Measurements from ENCODE around the gene CDK1.

Gene CDK1

DNA sequence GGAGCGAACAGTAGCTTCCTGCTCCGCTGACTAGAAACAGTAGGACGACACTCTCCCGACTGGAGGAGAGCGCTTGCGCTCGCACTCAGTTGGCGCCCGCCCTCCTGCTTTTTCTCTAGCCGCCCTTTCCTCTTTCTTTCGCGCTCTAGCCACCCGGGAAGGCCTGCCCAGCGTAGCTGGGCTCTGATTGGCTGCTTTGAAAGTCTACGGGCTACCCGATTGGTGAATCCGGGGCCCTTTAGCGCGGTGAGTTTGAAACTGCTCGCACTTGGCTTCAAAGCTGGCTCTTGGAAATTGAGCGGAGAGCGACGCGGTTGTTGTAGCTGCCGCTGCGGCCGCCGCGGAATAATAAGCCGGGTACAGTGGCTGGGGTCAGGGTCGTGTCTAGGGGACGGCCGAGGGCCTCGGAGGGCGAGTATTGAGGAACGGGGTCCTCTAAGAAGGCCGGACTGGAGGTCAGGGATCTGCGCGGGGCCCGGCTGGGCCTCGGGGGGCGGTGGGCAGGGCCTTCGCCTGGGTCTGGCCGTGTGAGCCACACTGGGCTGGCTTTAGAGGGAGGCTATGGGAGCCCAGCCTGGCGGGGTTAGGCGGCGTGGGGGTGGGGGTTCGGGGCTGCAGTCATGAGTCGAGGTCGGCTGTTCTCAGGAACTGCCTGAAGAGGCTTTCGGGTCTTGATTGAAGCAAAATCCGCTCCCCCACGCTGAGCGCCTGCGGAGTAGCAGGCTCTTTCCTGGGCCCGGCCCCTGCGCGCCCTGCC is at the start of gene CDK1:
Gene CDK1, plus strand, starts transcription at position 265 of the 757 bp plus-strand sequence. CDS start 1,688 bp downstream, outside the sequence.
- in situ Hi-C loops (cut with MboI; ENCODE audit: low sequenced_read_pairs), result no loop called here

- in situ Hi-C loops (cut with MboI; ENCODE audit: low sequenced_read_pairs), result no loop called here
Measured at GRCh38 chr10:60729106-60729505, 49.2 kb upstream of the CDK1 start.

GRCh38 chr10:60731134-60731885 is 47.0 kb upstream of the CDK1 start:
- in situ Hi-C loops (cut with MboI; ENCODE audit: low sequenced_read_pairs), result no loop called here

DNA sequence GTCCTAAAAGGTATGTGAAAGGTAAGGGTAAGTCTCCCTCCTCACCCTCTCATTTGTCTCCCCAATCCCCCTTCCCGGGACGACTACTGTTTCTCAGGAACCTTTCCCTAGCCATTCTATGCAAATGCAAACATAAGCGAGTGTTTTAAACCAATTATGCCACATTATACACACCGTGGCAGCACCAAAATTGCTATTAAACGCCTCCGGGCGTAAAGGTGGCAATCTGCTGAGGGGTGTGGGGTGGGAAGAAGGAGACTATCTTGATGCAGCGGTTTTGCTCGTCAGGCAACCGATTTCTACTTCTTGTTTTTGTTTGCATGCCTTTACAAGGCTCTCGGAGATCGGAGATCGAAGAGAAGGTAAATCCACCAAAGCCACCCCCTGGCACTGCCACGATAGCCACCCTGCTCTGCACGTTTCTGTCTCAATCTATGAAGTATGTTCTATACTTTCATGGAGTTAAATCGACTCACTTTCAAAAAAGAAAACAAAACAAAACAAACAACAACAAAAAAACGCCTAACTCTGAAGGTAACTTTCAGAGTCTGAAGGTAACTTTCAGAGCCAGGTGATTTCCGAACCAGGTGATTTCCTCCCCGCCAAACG is 46.0 kb upstream of the CDK1 start:
- in situ Hi-C loops (cut with MboI; ENCODE audit: low sequenced_read_pairs), result no loop called here

- in situ Hi-C loops (cut with MboI; ENCODE audit: low sequenced_read_pairs), result no loop called here
Measured at GRCh38 chr10:60732807-60733516, 45.3 kb upstream of the CDK1 start.

DNA sequence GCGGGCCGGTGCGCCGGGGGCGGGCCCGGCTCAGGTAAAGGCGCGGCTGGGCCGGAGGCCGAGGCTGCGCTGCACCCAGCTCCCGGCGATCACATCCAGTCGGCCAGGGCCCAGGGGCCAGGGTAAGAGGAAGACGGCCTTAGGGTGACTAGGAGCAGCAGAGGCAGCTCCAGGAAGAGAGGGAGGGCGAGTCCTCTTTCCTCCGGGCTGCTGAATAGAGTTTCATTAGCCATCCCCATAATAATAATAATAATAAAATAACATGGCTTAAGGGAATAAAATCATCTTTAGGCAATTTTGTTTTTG is 44.8 kb upstream of the CDK1 start:
- in situ Hi-C loops (cut with MboI; ENCODE audit: low sequenced_read_pairs), result no loop called here

DNA sequence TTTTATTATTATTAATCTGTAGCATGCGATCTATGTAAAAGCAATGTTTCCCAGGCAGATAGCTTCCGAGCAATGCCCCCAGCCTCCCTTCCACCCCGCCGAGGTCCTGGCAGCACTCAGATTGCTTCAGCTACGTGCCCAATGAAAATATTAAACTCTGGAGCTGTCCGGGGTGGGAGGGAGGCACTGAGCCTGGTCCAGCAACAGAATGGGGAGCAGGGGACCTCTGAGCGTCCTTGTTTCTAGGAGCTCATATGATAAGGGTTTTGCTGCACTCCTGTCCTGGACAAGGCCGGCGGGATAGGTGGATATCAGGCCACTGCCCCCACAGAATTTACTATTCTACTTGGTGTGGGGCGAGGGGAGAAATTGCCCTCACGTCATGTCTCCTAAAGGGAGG is 44.5 kb upstream of the CDK1 start:
- in situ Hi-C loops (cut with MboI; ENCODE audit: low sequenced_read_pairs), result no loop called here

DNA sequence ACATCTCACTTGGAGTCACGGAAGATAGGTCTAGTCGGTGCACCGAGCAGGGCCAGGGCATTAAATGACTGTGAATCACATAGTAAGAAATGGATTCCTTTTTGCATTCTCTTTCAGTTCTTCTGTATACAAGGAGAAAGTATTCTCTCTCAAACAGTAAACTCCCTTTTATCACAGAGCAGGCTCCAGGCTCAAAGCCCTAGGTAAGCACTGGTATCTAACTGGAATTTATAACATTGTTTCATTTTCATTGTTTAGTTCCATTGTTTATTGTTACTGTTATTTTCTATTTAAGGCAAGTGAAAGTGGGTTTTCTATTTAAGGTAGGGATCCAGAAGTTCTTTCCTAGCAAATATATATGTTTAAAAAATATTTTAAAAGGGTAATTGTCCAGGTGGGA is 44.1 kb upstream of the CDK1 start:
- in situ Hi-C loops (cut with MboI; ENCODE audit: low sequenced_read_pairs), result no loop called here

DNA sequence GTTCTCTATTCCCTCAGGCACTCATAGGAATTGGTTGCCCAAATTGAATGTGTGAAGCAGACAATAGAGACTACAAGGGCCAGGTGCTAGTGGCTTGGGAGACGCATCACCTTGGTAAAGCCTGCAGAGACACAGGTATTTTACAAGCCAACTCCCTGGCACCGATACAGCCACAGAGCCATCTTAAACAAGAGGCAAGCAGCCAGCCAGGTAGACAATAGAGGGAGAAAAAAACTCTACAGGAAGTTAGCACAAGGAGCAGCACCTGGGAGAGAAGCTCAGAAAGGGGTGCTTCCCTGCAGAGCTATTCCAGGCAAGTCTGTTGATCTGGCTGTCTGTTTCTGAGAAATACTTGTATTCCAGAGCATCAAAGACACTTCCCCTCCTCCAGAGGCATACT is 43.0 kb upstream of the CDK1 start:
- in situ Hi-C loops (cut with MboI; ENCODE audit: low sequenced_read_pairs), result no loop called here

DNA sequence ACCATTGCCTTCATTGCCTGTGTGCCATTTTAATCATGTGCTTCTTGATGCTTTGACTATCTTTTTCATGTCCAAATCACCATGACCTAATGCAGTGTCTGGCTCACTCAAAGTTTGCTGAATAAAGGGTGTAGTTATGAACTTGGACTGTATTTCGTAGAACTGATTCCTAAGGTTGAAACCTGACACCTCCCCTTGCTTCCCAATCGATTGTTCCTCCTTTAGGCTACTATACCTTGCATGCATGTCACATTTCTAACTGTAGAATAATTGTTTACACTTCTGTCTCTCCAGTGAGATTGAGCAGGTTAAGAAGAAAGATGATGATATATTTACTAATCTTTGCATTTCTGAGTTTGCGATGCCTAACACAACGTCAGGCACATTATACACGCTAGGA is 41.0 kb upstream of the CDK1 start:
- in situ Hi-C loops (cut with MboI; ENCODE audit: low sequenced_read_pairs), result no loop called here

DNA sequence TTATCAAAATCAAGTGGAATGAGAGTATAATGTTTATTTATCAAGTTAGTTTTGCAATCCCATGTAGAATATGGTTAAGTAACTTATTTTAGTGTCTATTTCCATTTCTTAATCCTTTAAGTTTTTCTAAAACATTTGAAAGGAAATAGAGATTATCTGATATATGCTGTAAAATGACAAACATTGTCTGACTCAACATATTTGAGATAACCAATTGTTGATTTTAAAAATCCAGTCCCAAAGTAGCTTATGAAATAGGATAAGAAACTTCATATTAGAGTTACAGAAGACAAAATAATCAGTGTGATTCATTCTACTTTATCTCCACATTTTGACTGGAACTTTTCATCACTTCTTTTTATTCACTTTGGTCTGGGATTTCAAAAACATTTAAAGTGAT is 38.7 kb upstream of the CDK1 start:
- in situ Hi-C loops (cut with MboI; ENCODE audit: low sequenced_read_pairs), result no loop called here

GRCh38 chr10:60742512-60742911 is 35.8 kb upstream of the CDK1 start:
- in situ Hi-C loops (cut with MboI; ENCODE audit: low sequenced_read_pairs), result no loop called here

- in situ Hi-C loops (cut with MboI; ENCODE audit: low sequenced_read_pairs), result no loop called here
Measured at GRCh38 chr10:60747817-60748469, 30.3 kb upstream of the CDK1 start.

- in situ Hi-C loops (cut with MboI; ENCODE audit: low sequenced_read_pairs), result no loop called here
Measured at GRCh38 chr10:60753152-60753551, 25.1 kb upstream of the CDK1 start.

- in situ Hi-C loops (cut with MboI; ENCODE audit: low sequenced_read_pairs), result no loop called here
Measured at GRCh38 chr10:60753817-60754216, 24.5 kb upstream of the CDK1 start.

- in situ Hi-C loops (cut with MboI; ENCODE audit: low sequenced_read_pairs), result no loop called here
Measured at GRCh38 chr10:60757420-60757895, 20.8 kb upstream of the CDK1 start.

GRCh38 chr10:60759181-60759580 is 19.1 kb upstream of the CDK1 start:
- in situ Hi-C loops (cut with MboI; ENCODE audit: low sequenced_read_pairs), result no loop called here

DNA sequence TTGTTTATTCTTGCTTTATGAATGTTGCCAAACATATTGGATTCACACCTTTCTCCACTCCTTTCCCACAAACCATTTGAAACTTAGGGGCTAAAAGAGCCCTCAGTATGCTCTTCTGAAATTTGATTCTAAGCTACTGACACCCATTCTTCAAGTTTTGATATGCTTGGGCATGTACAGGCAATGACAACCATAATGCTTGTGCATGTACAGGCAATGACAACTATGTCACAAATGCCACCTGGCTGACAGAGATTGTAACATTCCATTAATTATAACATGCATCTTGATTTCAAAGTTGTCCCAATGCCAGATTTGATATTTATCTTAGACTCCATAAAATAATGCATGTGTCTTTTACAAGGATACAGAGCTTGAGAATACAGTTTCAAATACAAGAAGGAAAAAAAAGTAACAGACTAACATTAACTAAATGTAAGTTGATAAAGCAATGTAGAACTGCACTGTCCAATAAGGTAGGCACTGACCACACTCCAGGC is 17.5 kb upstream of the CDK1 start:
- in situ Hi-C loops (cut with MboI; ENCODE audit: low sequenced_read_pairs), result no loop called here

GRCh38 chr10:60762554-60762953 is 15.7 kb upstream of the CDK1 start:
- in situ Hi-C loops (cut with MboI; ENCODE audit: low sequenced_read_pairs), result no loop called here

GRCh38 chr10:60767424-60767823 is 10.9 kb upstream of the CDK1 start:
- in situ Hi-C loops (cut with MboI; ENCODE audit: low sequenced_read_pairs), result no loop called here

GRCh38 chr10:60769406-60769805 is 8.9 kb upstream of the CDK1 start:
- in situ Hi-C loops (cut with MboI; ENCODE audit: low sequenced_read_pairs), result no loop called here

Data from hTERT RPE-1 (cell line).